Thyroid gland (tissue), 4 donors: ENCODE measurements around the gene ZBTB16.

ENCODE experiments used
- CTCF ChIP-seq, 6 experiments: fragments of 200-600 bp in 3 of 6; fragments of 450-650 bp in 3 of 6; sonication (generic) in 3 of 6; IDR thresholded peaks; one replicate each; pipeline ENCODE4 v1.5.1; 2016 to 2019; ENCODE audit warnings: antibody characterized with exemption in 6 of 6, mild to moderate bottlenecking in 2 of 6, inconsistent platforms in 1 of 6, moderate library complexity in 1 of 6
- POLR2A ChIP-seq, 2 donors: fragments of 450-650 bp; IDR thresholded peaks; one replicate each; pipeline ENCODE4 v1.6.1; 2017; ENCODE audit warnings: antibody characterized with exemption in 2 of 2, mild to moderate bottlenecking in 2 of 2, moderate library complexity in 1 of 2

DNA sequence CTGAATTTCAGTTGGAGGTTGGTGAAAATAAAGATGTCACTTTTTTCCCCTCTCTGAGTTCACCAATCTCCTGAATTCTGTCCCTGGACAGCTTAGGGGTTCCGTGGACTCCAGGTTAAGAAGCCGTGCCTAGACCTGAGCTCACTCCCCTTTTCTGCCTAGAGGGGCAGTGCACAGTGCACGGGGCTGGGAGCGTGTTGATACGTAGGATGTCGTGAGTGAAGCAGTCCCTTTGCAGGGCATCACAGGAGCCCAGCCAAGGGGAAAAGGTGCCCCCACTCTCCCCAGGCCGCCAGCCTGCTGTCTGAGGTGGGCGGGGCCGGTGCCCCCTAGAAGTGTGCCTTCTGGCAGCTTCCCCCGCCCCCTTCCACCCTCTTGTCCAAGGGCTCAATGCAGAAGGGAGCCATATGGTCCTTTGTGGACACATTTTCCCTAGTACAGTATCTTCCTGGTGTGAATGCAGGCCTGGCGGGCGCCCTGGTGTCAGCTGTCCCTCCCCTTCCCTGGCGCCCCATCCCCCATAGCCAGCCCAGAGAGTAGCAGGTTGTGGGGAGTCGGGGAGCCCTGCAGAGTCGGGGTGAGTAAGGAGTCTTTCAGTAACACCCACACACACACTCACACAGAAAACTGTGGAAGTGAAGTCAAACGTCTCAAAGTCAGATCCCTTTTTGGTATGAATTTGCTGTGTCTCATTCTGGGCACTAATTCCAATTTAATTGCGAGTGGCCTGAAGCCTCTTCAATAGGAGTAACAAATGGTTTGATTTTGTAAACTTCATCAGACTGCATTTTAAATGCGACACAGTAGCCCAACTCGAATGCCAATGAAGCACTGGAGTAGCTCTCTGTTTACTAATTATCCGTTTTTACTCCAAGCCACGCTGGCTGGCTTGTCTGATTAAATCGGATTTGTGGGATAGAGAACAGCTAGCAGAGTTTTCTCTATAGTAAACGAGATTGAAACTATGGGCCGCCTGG lies 169.2 kb downstream of the ZBTB16 start:
- TF ChIP-seq CTCF (IDR thresholded peaks at IDR 0.05) (no peak), POLR2A (IDR thresholded peaks at IDR 0.05) (no peak)
